Ovary (tissue), 3 donors: ENCODE measurements around the gene ZFP92.

Source experiments
- CTCF ChIP-seq, 3 donors: fragments of 450-650 bp in 2 of 3; fragments of 200-600 bp in 1 of 3; IDR thresholded peaks; one replicate each; pipeline versions ENCODE4 v1.5.1 to v1.8.0; 2016 to 2022; ENCODE audit warnings: antibody characterized with exemption in 3 of 3, mild to moderate bottlenecking in 1 of 3
- POLR2A ChIP-seq: fragments of 450-650 bp; IDR thresholded peaks from one replicate; pipeline ENCODE4 v1.6.1; 2017; ENCODE audit warnings: antibody characterized with exemption, mild to moderate bottlenecking, moderate library complexity
- donor health status: DM: no; HTN: no; CAD: no.

- TF ChIP-seq CTCF (IDR thresholded peaks at IDR 0.05) (no peak), POLR2A (no peak)
Observed at GRCh38 chrX:153396320-153397195, 14.7 kb upstream of the ZFP92 start.
